ENCODE measurements around the gene NEGR1. TPM values are rescaled to one million over a fixed set of nuclear protein-coding genes. Genes with fewer than 3 reads are reported as not detected.

Gene NEGR1
- total RNA-seq, 1 donor from 2014 or later: 0.16 TPM

DNA sequence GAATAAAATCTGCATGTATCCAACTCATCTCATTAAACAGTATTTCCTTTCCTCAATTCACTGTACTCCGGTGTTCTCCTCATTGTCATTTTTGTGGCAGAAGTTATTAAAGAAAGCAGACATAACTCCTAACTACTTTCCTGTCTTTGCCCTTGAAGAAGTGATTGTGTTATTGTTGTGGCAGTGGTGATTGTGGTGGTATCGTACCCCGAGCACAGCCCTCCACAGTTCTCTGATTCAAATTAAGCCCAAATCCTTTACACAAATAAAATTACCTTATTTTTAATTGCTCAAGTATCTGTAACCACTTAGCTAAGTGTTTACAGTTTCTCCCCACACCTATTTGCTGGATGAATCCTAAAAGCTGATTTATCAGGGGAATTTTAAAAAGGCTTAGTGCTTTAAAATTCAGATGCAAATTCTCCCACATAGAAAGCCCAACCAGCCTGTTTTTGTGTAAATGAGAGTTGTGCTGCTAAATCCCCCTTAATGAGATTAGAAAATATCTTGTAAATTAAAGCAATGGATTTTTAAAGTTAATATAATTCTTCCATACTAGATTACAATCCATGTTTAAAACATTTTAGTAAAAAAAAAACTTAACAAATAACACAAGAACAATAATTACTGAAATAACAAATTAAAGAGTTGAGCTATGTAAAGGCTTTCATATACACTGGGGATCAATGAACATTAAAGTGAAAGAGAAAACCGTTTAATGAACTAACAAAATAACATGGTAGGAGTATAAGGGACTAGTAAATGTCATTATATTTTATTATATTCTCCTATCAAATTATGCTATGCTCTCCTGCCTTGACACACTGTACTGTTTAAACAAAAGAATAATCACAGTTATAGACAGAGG, 259.0 kb downstream of the NEGR1 start:
- no peak for ATAC-seq

DNA sequence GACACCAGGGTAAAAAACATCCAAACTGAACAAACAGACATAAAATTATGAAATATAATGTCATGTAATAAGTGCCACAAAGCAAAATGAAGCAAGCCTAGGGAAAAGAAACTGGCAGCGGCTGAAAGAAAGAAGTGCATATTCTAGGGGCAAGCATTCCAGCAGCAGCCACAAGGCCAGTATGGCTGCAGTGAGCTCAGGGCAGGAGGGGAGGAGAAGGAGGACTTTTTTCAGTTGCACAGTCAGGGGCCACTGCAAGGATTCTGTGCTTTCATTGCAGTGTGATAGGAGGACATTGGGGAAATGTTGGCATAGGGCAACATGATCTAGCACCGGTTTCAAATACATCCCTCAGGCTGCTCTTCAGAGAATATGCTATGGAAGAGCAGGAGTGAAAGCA, 263.8 kb downstream of the NEGR1 start:
- no peak for ATAC-seq

DNA sequence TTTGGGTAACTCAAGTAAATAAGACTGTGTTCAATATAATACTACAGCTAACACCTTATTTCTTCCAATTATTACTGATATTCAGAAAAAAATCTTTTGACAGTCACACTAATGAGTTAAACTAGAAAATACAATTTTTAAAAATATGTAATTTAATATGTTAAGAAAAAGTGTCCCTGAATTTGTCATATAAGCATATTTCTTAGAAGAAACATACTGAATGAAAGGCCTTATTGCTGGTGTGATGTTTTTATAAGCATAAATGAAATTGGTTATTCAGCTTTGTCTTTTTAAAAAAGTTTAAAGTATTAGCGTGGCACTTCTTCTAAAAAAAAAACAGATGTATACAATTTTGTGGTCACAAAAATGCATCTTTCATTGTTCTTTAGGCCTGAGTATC, 267.3 kb downstream of the NEGR1 start:
- ATAC-seq: no peak

DNA sequence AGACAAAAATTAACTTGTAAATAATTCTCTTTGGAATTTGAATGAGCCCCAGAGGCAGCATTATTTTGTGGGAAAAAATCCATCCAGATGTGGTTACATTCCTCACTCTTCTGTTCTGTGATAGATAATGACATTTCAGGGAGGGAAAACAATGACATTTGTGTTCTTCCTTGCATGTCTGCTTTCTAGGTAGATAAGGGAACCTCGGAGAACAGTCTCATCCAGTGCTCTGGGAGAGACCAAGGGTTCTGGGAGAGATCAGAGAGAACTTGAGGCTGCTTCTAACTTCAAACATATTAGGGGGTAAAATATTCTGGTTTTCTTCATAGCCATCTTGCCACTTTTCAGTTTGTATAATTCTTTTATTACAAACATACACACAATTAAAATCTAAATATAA, 269.2 kb downstream of the NEGR1 start:
- no peak for ATAC-seq

DNA sequence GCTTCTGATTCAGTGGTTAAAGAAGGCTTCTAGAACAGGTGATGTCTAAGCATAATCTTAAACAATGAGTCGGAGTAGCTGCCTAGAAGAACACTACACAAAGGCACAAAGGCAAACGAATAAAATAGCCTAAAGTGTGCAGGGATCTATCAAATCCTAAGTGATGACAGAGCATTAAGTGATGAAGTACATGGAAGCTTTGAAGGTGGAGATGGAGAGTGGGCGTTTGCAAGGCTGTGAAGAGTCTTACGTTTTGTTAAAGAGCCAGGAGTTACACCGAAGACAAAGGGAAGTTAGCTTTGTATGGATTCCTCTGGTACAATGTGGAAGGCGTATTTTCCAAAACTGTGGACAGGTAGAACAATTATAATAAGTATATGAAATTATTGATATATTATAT, 270.6 kb downstream of the NEGR1 start:
- no peak for ATAC-seq

DNA sequence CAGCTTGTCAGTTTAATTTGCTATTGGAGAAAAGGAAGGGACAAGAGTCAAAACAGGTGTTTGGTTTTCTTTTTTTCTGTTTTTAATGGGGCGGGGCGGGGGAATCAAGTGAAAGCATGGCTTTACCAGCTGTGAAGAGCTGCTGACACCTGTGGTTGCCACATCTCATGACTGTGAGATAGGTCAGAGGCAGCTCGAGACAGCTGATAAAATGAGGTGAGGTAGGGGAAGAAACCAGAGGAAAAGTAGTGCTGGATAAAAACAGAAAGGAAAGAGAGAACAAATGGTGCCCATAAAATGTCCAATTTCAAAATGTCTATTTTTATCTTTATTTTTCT, 272.3 kb downstream of the NEGR1 start:
- ATAC-seq: no peak

DNA sequence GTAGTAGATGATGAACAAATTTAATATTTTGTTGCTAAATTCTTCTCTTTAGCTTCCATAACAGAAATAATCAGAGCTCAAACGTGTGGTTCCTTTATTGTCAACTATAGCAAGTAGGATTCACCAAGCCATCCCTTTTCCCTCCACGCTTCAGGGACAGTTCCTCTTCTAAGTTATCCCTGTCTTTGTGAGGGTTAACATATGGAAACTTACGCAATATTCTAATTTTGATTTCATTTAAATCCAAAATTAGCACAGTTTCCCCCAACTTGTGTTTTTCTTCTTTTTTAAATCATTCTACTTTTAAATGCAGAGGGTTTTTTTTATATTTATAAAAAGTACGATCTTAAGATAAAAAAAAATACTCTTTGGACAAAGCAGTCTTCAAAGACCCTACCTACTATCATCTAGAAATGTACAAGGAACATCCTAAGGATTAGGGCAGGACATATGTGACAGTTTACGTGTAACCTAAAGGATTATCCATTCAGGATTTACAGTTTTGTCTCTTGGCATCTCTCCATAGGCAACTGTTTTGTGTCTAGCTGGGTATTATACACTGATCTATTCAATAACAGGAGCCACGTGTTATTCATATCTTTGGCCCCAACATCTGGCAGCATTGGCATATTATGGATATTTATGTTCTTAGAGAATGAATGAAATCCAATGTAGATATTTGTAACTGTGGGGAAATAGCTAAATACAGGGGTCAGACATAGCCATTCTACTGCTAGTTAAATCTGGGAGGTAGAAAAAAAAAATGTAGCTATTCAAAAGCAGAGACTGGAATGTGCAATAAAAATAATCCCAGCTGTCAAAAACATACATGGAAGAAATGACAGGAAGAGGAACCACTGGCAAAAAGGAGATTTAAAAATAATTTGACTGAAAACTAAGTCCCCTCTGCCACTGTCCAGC, 272.9 kb downstream of the NEGR1 start:
- no peak for ATAC-seq

DNA sequence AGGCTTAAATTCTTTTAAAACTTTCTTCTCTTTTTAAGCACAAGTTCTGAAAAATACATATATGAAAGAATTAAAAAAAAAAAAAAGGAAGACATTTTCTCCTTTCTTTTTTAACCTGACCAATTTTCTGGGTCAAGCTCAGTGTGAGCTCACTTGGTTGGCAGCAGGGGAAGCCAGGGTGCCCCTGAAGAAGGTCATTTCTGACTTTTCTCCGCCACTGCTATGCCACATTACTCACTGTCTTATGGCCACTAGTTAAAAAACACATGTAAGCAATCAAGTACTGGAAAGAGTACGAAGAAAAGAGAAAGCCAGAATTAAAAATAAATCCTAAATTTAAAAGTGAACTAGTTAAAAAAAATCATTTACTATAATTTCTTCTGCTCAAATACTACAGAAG, 275.0 kb downstream of the NEGR1 start:
- no peak for ATAC-seq

DNA sequence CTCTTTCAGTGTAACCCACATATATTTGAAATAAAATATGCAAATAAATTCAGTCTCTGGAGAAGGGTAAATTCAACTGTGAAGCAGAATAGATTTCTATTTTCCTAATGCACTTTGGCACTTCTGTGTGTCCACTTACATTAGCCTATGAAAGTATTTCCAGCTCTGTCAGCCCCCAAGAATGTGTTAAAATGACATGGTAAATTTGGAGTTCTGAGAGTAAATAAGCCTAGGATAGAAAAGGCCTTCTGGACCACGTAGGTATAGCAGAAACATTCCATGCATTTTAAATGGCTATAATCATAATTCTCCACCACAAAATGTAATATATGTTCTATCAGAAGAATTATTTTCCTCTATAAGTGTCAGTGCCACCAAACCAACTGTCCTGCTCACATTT, 276.2 kb downstream of the NEGR1 start:
- ATAC-seq: no peak

DNA sequence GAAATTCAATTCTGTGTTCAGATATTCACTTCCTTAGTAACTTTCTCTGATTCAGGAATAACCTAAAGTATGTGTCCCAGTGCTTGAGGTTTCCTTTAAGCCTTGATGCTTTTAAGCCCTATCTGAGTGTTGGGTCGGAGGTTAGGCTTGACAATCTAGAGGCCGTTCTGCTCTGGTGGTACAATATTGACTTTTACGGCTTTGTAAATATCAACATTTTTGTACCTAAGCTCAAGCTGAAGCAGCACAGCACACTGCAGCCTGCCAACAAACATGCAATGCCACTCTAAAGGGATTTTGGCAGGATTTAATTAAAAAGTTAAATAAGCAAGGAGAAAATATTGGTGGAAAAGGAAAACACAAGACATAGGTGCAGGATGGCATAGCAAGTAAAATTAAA, 279.2 kb downstream of the NEGR1 start:
- ATAC-seq: no peak

DNA sequence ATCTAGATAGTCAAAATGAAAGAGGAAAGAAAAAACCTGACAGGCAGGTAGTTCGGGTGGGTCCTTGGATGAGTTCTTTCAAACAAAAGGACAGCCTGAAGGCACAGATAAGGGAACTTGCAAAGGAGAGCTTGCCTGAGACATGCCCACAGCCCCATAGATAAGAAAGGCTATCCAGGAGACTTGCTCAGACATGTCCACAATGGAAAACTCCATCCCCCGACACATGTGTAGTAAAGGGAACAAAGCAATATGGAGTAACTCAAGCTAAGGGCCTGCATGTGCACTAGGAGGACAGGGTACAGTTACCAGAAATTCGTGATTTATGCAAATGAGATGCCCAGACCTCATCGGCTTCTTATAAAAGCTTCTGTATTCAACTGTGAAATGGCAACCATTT, 281.5 kb downstream of the NEGR1 start:
- no peak for ATAC-seq

DNA sequence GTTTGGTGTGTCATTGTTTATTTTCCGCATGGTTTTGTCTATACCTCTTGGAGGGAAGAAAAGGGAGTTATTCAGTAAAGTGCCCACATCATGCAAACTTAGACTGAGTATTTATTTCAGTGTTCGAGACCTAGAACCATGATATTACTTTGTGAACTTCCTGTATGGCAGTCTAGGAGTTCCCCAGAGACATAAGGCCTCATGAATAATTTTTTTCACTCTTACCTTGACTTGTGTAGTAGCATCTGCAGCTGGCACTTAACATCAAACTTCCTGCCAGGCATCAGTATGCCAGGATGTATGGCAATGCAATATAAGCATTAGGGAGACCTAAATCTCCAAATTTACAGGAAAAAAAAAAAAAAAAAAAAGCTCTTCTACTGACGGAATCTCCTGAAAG, 287.7 kb downstream of the NEGR1 start:
- no peak for ATAC-seq

DNA sequence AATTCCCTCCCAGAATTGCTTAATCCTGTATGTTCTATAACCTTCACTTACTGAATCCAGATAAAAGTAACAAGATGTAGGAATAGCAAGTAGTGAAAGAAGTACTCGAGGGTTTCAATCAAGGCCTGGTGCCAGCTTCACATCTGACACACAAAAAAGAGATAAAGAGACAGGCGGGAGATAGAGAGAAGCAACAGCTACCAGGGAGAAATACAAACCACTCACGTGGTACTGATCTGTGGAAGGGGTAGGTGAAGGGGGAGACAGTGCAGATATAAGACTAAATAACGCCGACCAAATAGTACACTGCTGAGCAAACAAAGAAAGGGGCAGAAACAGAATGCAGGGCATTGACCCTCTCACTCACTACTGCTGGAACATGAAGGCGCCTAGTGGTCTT, 295.2 kb downstream of the NEGR1 start:
- no peak for ATAC-seq

DNA sequence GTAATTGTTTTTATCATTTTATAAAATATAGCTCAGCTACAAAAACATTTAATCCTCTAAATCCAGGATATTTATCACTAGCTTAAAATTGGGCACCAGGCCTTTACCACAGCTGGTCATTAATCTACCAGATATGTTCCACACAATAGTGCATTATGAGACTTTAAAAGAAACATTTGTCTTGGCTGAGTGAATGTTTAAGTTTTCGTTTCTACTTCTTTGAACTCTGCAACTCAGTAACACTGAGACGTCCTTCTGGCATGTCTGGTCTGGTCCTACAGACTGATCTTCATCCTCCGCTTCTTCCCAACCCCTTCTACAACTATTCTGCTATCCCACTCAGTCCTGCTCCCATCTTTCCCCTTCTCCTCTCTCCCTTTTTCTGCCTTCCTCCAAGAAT, 296.2 kb downstream of the NEGR1 start:
- ATAC-seq: no peak

DNA sequence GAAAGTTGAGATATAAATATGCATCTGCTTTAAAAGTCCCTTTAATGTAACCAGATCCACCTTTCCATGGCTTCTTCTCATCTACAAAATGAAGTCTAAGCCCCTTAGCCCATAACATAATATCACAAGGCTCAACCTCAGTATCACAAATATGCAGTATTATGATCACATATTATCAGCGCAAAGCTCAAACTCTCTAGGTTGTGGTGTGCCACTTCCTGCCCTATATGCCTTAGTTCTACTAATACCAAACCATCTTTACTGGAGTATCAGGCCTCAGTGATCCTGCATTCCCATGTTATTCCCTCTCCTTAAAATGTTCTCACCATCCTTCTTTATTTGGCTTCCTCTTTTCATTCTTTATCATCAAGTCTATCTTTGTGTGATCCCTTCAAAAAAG, 301.8 kb downstream of the NEGR1 start:
- ATAC-seq: no peak

DNA sequence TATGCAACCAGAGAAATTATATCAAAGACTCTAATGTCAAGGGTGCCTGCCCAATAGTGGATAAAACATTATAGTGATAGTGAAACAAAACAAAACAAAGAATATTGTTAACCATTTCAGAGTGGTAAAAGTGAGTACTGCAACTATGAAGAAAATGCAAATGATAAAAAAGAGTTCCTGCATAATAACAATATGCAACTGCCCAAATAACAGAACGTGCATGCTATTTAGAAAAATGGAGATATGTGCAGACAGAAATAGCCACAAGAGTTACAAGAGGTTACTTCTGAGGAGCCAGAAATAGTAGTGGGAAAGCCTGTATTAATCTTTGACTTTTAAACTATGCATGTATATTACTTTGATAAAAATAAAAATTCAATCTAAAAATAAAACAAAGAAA, 302.5 kb downstream of the NEGR1 start:
- no peak for ATAC-seq

DNA sequence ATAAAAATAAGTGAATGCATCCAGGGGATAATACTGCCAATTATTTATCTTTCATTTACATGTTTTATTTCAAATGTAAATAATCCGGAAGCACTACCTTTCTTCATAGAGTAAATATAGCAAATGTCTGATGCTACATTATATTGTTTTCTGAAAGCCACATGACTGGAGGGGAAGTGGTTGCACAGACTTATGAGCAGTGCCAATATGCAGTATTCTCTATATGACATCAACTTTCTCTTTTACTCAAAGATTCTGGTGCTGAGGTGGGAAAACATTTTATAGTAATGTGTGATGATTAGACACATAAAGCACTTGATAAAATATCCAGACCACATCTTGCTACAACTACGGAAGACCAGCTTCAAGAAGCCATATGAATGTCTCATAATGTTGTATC, 314.7 kb downstream of the NEGR1 start:
- ATAC-seq: no peak

DNA sequence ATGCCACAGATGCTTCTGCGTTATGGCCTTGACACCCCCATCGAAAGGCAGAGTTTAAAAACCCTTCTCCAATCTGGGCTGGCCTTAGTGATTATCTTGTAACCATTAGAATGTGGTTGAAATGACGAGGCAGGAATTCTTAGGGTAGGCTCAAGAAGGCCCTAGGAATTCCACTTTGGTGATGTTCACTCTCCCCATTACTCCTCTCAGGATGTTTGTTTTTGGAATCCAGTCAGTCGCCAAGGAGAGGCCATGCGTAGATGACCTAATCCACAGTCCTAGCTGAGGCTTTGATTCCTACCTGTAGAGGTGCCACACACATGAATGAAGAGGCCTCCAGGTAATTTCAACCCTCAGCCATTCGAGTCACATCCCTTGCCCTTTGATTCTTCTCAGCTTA, 318.2 kb downstream of the NEGR1 start:
- no peak for ATAC-seq

DNA sequence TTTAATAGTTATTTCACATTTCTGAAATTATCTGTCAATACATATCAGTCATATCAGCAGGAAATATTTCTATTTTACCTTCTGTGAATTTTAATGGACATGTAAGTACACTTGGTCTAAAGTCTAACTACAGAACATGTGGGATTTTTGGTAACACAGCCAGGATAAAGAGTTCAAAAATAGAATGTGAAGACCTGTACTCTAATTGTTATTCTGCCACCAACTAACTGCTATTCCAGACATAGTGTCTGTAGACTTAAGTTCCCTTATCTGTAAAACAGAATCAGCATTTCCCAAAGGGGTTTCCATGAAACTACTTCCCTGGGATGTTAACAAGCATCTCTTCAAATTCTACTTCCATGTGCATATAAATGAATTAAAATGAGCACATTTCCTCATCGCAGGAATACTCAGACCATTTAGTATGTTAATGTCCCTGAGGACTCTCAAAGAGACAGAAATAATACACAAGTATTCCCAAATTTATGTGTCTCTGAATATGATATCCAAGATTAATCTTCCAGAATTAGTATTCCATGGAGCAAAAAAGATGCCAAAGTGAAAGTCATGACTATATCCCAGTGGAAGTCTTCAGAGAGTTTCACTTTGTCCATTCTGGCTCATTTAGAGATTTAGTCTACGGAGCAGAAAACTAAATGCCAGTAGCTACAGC, 325.6 kb downstream of the NEGR1 start:
- ATAC-seq: no peak

DNA sequence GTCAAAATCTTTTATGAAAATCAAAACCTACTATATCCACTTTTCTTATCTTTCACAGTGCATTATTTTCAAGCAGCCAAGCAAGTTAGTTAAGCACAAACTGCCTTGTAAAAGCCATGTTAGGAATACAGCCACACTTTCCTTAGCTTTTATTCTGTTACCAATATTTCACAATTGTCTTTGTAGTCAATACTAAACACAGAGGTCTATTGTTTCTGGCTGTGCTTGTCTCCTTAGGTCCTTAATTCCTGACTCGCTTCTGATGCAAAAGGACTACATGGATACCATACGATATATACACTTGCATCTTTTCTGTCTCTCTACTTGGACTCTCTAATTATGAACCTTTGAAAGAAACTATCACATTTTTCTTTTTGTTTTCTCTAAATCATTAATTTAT, 331.8 kb downstream of the NEGR1 start:
- ATAC-seq: no peak

DNA sequence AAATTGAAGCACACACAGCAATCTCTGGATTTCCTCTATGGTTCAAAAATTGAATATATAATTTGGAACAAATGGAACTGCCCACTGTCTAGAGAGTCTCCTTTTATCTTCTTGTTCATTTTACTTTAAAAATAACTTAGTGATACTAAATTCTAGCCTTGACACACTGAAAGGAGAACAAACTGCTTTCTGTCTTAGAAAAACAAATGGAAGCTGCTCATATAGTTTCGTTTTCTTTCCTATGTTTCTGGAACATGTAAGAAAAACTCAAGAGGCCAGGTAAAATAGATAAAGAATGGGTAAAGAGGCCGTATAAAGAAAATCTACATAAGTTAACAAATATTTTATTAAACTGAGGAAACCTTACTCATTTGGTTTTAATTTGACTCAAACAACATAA, 332.7 kb downstream of the NEGR1 start:
- ATAC-seq: no peak

DNA sequence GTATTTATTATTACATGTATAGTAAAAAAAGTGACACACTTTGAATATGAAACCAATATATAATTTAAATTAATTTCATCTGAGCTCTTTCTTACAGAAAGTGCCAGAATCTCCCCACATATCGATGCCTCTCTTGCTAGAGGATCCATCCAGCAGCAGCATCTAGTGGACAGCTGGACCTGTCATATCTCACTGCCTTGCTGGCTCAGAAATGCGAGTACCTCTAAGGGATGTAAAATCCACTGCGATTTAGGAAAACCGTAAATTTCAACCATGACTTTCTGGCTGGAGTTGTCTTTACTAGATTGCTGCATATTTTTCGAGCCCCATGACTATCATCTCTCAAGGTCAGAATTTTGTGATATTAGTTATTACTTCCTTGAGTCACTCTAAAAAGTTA, 333.8 kb downstream of the NEGR1 start:
- ATAC-seq: no peak

DNA sequence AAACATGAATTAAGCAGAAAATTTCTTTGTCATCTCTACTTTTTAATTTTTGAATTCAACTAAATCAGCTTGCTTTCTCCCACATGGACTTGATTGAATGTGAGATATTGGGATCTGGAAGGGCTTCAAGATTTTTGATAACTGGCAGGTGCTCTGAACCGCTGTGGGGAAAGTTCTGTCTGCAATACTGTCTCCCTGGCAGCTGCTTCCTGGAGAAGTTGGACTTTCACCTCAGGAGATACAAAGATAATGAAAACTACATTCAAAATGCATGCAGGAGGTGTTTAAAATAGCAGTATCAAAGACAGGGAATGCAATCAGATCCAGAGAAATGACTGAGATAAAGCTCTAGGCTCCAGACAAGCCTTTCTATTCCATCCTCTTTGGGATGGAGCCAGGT, 338.3 kb downstream of the NEGR1 start:
- no peak for ATAC-seq

DNA sequence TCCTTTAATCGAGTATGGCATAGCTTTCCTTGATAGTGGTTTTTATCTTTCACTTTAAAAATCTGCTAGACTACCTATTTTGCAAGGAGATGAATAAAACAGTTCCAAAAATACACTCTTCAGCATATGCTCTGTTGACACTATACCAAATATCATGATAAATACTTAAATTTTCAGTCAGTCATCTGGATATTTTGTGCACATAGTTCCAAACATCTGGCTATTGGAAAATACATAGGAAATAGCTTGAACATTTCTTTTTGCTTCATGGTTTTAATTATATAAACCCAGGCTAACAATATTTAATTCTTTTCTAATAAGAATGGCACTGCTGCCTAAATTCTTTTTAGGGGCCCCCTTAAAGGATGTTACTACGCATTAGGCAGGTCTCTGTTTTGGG, 342.1 kb downstream of the NEGR1 start:
- ATAC-seq: no peak
